Measurements from ENCODE around the gene VWA1. TPM values are rescaled to one million over a fixed set of nuclear protein-coding genes. Genes with fewer than 3 reads are reported as not detected.
A peak's percentile ranks its signal among the peaks of the same experiment; 100 is the strongest.
"Not testable (repeated sequence)": the region's sequence is repeated elsewhere in the genome, so short reads cannot be mapped to it uniquely, and the experiment has no call there.

The VWA1 gene
- total and polyA plus RNA-seq, 3 experiments from 2014 or later: 0.31 TPM; not detected in 2

DNA sequence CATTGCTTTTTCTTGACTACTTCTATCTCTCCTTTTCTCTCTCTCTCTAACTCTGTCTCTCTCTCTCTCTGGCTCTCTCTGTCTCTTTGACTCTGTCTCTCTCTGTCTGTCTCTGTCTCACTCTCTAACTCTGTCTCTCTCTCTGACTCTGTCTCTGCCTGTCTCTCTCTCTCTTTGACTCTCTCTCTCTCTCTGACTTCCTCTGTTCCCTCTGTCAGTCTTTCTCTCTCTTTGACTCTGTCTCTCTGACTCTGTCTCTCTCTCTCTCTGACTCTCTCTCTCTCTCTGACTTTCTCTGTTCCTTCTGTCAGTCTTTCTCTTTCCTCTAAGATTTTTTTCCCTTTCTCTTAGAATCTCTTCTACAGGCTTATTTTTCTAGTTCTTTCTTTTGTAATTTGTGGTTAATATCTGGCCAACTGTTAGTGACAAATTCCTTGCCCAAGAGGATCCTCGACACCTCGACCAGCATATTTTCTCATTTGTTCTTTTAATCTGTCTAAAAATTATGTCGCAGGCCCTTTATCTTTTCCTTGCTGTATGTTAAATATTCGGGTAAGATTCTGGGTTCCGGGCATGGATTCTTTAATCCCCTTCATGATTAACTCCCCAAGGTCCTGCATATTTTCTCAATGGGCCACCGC lies 13.7 kb downstream of the VWA1 start, which contains the start of gene ATAD3C:
ATAD3C (plus strand) TSS at position 591 of the 641 bp plus-strand sequence. CDS start 995 bp downstream, outside the sequence.
- H3K27ac Mint-ChIP-seq: no peak within 1 kb of the TSS
- no peak within 1 kb of the TSS for H3K4me3 ChIP-seq (ENCODE audit: low read length)
- H3K4me3 Mint-ChIP-seq: no peak within 1 kb of the TSS
- ChIA-PET CTCF (no interaction called here), POLR2A (no interaction called here)
- no peak within 1 kb of the TSS for H3K27ac ChIP-seq (ENCODE audit: low read depth, low read length)
- no peaks in the 10 kb centered on the region for H3K36me3 Mint-ChIP-seq
- H3K36me3 ChIP-seq (ENCODE audit: insufficient read depth, low read length): no peaks in the 10 kb centered on the region
- H3K9me3 Mint-ChIP-seq: no peaks in the 10 kb centered on the region
- H3K4me1 ChIP-seq (ENCODE audit: insufficient read depth, low read length): no peaks in the 10 kb centered on the region
- no peaks in the 10 kb centered on the region for H3K9me3 ChIP-seq (ENCODE audit: low read length)
- H3K27me3 ChIP-seq (ENCODE audit: insufficient read depth, low read length, poor library complexity, severe bottlenecking): no peaks in the 10 kb centered on the region
- H3K4me1 Mint-ChIP-seq: no peaks in the 10 kb centered on the region
- no peak for DNase-seq
- peaks cover 0 to 1% of the 10 kb centered on the region in 2 donors for H3K27me3 Mint-ChIP-seq

DNA sequence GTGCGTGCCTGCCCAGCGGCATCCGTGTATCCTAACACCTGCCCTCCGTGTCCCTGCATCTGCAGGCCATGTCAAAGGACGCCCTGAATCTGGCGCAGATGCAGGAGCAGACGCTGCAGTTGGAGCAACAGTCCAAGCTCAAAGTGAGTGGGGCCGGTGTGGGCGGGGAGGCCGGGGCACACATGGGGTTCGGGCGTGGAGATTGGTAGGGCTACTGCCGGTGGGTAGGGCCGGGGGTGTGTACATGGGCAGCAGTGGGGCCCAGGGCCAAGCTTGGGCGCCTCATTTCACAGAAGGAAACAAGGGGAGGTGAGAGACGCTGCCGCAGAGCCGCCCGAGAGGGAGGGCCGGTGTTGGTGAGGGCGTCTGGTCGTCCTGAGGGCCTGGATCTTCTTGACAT lies 15.1 kb downstream of the VWA1 start:
- not testable (repeated sequence) for H3K9me3 ChIP-seq (ENCODE audit: low read length); H3K4me3 Mint-ChIP-seq
- CTCF ChIA-PET: interaction anchor here (1.5 kb wide), 1 partner anchor 10 kb away, joined by 3 read pairs; no protein-coding TSS in a partner anchor

DNA sequence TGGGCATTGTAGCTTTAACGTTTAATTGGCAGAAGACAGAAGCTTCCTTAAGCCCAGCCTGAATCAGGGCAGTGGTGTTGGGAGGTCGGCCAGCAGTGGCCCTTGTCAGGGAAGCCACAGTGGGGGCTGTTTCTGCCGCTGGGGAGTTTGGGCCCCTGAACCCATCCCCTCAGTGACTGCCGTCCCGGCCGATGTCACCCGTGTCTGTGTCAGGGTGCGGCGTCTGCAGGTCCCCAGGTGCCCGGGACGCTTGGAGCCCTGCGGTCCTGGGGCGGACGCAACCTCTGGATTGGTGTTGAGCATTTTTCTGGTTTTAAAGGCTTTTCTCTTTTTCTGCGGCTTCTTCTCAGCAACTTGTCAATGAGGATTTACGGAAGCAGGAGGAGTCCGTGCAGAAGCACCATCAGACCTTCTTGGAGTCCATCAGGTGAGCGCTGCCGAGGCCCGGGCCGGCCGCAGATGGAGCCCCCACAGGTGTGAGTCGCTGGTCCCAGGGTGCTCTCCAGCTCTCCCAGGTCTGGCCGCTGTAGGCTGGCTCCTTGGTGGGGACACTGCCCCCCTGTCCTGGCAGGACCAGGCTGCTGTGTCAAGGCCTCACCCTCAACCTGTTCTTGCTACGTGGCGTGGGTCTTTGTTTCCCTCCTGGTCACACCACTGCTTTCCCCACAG lies 16.3 kb downstream of the VWA1 start:
- Mint-ChIP-seq H3K9me3 (no peaks in the 10 kb centered on the region), H3K27me3 (no peaks in the 10 kb centered on the region), H3K4me3 (no peak overlapping the region), H3K36me3 (no peaks in the 10 kb centered on the region), H3K4me1 (no peaks in the 10 kb centered on the region), H3K27ac (no peak overlapping the region)
- Histone ChIP-seq H3K9me3 (ENCODE audit: low read length) (no peaks in the 10 kb centered on the region), H3K27me3 (ENCODE audit: insufficient read depth, low read length, poor library complexity, severe bottlenecking) (no peaks in the 10 kb centered on the region), H3K27ac (ENCODE audit: low read depth, low read length) (no peak overlapping the region), H3K4me1 (ENCODE audit: insufficient read depth, low read length) (no peaks in the 10 kb centered on the region), H3K4me3 (ENCODE audit: low read length) (no peak overlapping the region), H3K36me3 (ENCODE audit: insufficient read depth, low read length) (no peaks in the 10 kb centered on the region)
- ChIA-PET CTCF (interaction anchor here (1.5 kb wide), 1 partner anchor 11 kb away, joined by 3 read pairs; no protein-coding TSS in a partner anchor), POLR2A (no interaction called here)
- DNase-seq: peak in 1 of 5 donors; percentile 37

More for the DNA sequence above, 15.1 kb downstream of the VWA1 start:
- H3K27ac Mint-ChIP-seq; H3K27ac ChIP-seq (ENCODE audit: low read depth, low read length); H3K4me1 Mint-ChIP-seq; H3K9me3 Mint-ChIP-seq; H3K27me3 Mint-ChIP-seq; H3K27me3 ChIP-seq (ENCODE audit: insufficient read depth, low read length, poor library complexity, severe bottlenecking); H3K4me3 ChIP-seq (ENCODE audit: low read length); H3K36me3 Mint-ChIP-seq; H3K4me1 ChIP-seq (ENCODE audit: insufficient read depth, low read length); POLR2A ChIA-PET; H3K36me3 ChIP-seq (ENCODE audit: insufficient read depth, low read length): not testable (repeated sequence)
- DNase-seq: peak in 1 of 5 donors; percentile 44

DNA sequence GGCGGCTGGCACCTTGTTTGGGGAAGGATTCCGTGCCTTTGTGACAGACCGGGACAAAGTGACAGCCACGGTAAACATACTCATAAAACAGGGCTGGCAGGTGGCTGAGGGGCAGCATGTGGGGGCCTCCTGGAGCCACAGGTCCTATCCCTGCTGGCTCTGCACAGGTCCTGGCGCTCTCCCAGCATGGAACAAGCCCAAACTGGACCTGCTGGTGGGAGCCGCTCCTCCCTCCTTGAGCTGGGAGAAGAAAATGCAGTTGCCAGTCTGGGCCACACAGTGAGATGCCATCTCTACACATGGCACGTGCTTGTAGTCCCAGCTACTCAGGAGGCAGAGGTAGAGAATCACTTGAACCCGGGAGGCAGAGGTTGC lies 16.9 kb downstream of the VWA1 start:
- H3K4me3 Mint-ChIP-seq; H3K9me3 Mint-ChIP-seq; POLR2A ChIA-PET; H3K36me3 Mint-ChIP-seq; H3K36me3 ChIP-seq (ENCODE audit: insufficient read depth, low read length); H3K27me3 ChIP-seq (ENCODE audit: insufficient read depth, low read length, poor library complexity, severe bottlenecking); H3K27ac Mint-ChIP-seq; H3K27ac ChIP-seq (ENCODE audit: low read depth, low read length); H3K27me3 Mint-ChIP-seq; DNase-seq; H3K4me3 ChIP-seq (ENCODE audit: low read length); H3K4me1 Mint-ChIP-seq; CTCF ChIA-PET; H3K4me1 ChIP-seq (ENCODE audit: insufficient read depth, low read length); H3K9me3 ChIP-seq (ENCODE audit: low read length): not testable (repeated sequence)

DNA sequence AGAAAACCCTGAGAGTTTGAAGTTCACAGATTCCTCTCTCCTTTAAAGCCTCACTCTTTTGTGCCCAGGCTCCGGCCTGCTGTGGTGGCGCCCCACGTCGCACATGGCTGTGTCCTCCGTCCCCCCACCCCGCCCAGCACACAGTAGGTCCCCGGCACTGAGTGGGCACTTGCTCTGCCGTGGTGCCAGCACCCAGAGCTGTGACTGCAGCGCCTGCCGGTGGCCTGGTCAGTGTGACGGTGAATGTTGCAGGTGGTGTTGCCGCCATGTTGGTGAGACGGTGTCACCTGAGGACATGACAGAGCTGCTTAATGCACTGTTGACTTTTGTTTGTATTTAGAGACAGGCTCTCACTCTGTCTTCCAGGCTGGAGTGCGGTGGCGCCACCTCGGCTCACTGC lies 17.4 kb downstream of the VWA1 start:
- H3K27ac ChIP-seq (ENCODE audit: low read depth, low read length): no peak overlapping the region
- H3K27ac Mint-ChIP-seq: no peak overlapping the region
- DNase-seq: no peak
- no peak overlapping the region for H3K4me3 ChIP-seq (ENCODE audit: low read length)
- no peaks in the 10 kb centered on the region for H3K36me3 Mint-ChIP-seq
- CTCF ChIA-PET: no interaction called here
- H3K4me1 ChIP-seq (ENCODE audit: insufficient read depth, low read length): no peaks in the 10 kb centered on the region
- H3K9me3 Mint-ChIP-seq: no peaks in the 10 kb centered on the region
- H3K4me1 Mint-ChIP-seq: no peaks in the 10 kb centered on the region
- no peaks in the 10 kb centered on the region for H3K27me3 Mint-ChIP-seq
- H3K9me3 ChIP-seq (ENCODE audit: low read length): no peaks in the 10 kb centered on the region
- POLR2A ChIA-PET: no interaction called here
- H3K36me3 ChIP-seq (ENCODE audit: insufficient read depth, low read length): no peaks in the 10 kb centered on the region
- H3K4me3 Mint-ChIP-seq: no peak overlapping the region
- H3K27me3 ChIP-seq (ENCODE audit: insufficient read depth, low read length, poor library complexity, severe bottlenecking): no peaks in the 10 kb centered on the region

DNA sequence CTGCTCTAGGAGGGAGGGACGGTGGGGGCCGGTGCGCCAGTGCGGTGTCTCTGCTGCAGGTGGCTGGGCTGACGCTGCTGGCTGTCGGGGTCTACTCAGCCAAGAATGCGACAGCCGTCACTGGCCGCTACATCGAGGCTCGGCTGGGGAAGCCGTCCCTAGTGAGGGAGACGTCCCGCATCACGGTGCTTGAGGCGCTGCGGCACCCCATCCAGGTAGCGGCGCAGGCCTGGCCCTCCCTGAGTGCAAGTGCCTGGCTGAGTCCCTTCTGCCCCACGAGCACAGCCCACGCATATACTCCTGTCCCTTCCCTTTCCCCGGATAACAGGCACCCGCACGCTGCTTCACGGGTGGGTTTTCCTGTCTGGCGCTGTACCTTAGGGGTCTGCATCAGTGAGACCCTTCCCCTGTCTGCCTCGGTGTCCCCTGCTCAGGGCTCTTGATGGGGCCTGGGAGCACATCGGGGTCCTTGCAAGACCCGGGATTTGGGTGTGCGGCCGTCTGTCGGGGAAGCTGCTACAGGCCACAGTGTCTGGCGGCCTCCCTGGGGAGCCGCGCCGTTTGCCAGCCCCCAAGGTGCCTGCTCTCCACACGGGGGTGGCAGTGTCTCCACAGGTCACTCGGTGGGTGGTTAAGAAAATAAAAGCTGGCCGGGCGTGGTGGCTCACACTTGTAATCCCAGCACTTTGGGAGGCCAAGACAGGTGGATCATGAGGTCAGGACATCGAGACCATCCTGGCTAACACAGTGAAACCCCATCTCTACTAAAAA lies 19.0 kb downstream of the VWA1 start:
- H3K9me3 ChIP-seq (ENCODE audit: low read length); H3K27ac ChIP-seq (ENCODE audit: low read depth, low read length); CTCF ChIA-PET; DNase-seq; H3K4me3 Mint-ChIP-seq; H3K27me3 Mint-ChIP-seq; H3K36me3 ChIP-seq (ENCODE audit: insufficient read depth, low read length); H3K9me3 Mint-ChIP-seq; H3K4me3 ChIP-seq (ENCODE audit: low read length); POLR2A ChIA-PET; H3K4me1 ChIP-seq (ENCODE audit: insufficient read depth, low read length); H3K36me3 Mint-ChIP-seq; H3K27me3 ChIP-seq (ENCODE audit: insufficient read depth, low read length, poor library complexity, severe bottlenecking); H3K27ac Mint-ChIP-seq; H3K4me1 Mint-ChIP-seq: not testable (repeated sequence)

DNA sequence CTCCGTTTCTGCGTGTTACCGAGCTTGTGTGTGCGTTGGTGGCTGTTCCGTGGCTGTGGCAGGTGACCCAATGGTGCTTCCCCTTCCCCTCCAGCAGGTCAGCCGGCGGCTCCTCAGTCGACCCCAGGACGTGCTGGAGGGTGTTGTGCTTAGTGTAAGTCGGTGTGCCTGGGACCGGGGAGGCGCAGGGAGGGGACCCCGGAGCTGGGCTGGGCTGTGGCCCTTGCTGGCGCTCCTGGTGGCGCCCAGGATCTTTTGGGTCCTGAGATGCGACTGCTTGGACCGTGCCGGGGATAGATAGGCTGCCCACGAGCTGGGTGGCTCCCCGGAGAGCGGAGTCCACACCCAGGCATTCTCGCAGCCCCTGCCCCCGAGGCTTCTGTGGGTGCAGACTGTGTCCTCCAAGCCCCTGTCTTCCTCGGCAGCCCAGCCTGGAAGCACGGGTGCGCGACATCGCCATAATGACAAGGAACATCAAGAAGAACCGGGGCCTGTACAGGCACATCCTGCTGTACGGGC lies 19.9 kb downstream of the VWA1 start:
- H3K9me3 ChIP-seq (ENCODE audit: low read length): no peaks in the 10 kb centered on the region
- ChIA-PET CTCF (no interaction called here), POLR2A (no interaction called here)
- Mint-ChIP-seq H3K27me3 (no peaks in the 10 kb centered on the region), H3K4me3 (no peak overlapping the region), H3K36me3 (no peaks in the 10 kb centered on the region), H3K27ac (no peak overlapping the region), H3K9me3 (no peaks in the 10 kb centered on the region), H3K4me1 (no peaks in the 10 kb centered on the region)
- no peak overlapping the region for H3K27ac ChIP-seq (ENCODE audit: low read depth, low read length)
- no peak for DNase-seq
- H3K36me3 ChIP-seq (ENCODE audit: insufficient read depth, low read length): no peaks in the 10 kb centered on the region
- H3K4me3 ChIP-seq (ENCODE audit: low read length): no peak overlapping the region
- no peaks in the 10 kb centered on the region for H3K27me3 ChIP-seq (ENCODE audit: insufficient read depth, low read length, poor library complexity, severe bottlenecking)
- H3K4me1 ChIP-seq (ENCODE audit: insufficient read depth, low read length): no peaks in the 10 kb centered on the region

DNA sequence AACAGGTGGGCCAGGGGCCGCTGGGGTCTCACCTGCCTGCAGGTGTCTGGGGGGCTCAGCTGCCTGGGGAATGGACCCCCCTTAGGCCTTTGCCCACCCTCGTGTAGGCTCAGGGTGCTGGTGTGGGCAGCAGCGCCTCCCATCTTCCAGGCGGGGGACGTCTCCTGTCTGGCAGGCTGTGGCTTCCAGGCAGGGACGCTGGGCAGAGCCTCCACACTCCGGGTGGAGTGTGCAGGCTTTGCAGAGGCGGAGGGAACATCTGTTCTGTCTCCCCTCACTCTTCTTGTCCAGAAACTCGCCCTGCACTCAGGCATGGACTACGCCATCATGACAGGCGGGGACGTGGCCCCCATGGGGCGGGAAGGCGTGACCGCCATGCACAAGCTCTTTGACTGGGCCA lies 20.4 kb downstream of the VWA1 start:
- H3K4me1 ChIP-seq (ENCODE audit: insufficient read depth, low read length); H3K27me3 Mint-ChIP-seq; H3K4me3 Mint-ChIP-seq; H3K27ac ChIP-seq (ENCODE audit: low read depth, low read length); H3K36me3 ChIP-seq (ENCODE audit: insufficient read depth, low read length); H3K9me3 ChIP-seq (ENCODE audit: low read length); H3K27me3 ChIP-seq (ENCODE audit: insufficient read depth, low read length, poor library complexity, severe bottlenecking); H3K9me3 Mint-ChIP-seq; DNase-seq; H3K27ac Mint-ChIP-seq; H3K36me3 Mint-ChIP-seq; CTCF ChIA-PET; H3K4me1 Mint-ChIP-seq; H3K4me3 ChIP-seq (ENCODE audit: low read length); POLR2A ChIA-PET: not testable (repeated sequence)

Data from CD8-positive, alpha-beta memory T cell (primary cell).